GM08714 (cell line): ENCODE results near the gene KICS2.
A peak's percentile ranks its signal among the peaks of the same experiment; 100 is the strongest.
"Not testable (repeated sequence)": the region's sequence is repeated elsewhere in the genome, so short reads cannot be mapped to it uniquely, and the experiment has no call there.

ENCODE experiments used
- H3K4me3 ChIP-seq: fragments of 200-500 bp; sonication (Bioruptor generic); 2 replicates; pipeline ENCODE4 v1.5.1; 2014; ENCODE audit warnings: mild to moderate bottlenecking, low read length, inconsistent platforms
- ZNF274 ChIP-seq: IDR thresholded peaks from 2 replicates; pipeline ENCODE4 v1.6.1; 2012; ENCODE audit warnings: mild to moderate bottlenecking, low read depth, low read length

Gene KICS2

GRCh38 chr12:64229240-64229639 is 7.1 kb upstream of the KICS2 start:
- H3K4me3 ChIP-seq: no peak overlapping the region
- no peak for TF ChIP-seq ZNF274

- no peak overlapping the region for H3K4me3 ChIP-seq
- no peak for TF ChIP-seq ZNF274
Measured at GRCh38 chr12:64225626-64226025, 3.5 kb upstream of the KICS2 start.

GRCh38 chr12:64221651-64222008 is 466 bp downstream of the KICS2 start:
- TF ChIP-seq ZNF274: no peak
- peak overlapping the region; percentile 80 for H3K4me3 ChIP-seq

GRCh38 chr12:64220046-64220445 is 2.0 kb downstream of the KICS2 start:
- H3K4me3 ChIP-seq: no peak overlapping the region
- no peak for TF ChIP-seq ZNF274

GRCh38 chr12:64219145-64219544 is 3.0 kb downstream of the KICS2 start:
- TF ChIP-seq ZNF274: no peak
- no peak overlapping the region; the same call in 1 of the 2 replicates for H3K4me3 ChIP-seq

- no peak overlapping the region for H3K4me3 ChIP-seq
- TF ChIP-seq ZNF274: no peak
Measured at GRCh38 chr12:64218597-64218996, 3.5 kb downstream of the KICS2 start.

GRCh38 chr12:64217643-64218042 is 4.5 kb downstream of the KICS2 start:
- H3K4me3 ChIP-seq: not testable (repeated sequence)

GRCh38 chr12:64216239-64216638 is 5.9 kb downstream of the KICS2 start:
- TF ChIP-seq ZNF274: no peak

GRCh38 chr12:64212119-64212746 is 9.9 kb downstream of the KICS2 start:
- no peak for TF ChIP-seq ZNF274

More at GRCh38 chr12:64216239-64216638, 5.9 kb downstream of the KICS2 start:
- H3K4me3 ChIP-seq: no peak overlapping the region

GRCh38 chr12:64207453-64207852 is 14.6 kb downstream of the KICS2 start:
- H3K4me3 ChIP-seq: no peak overlapping the region
- TF ChIP-seq ZNF274: no peak

More at GRCh38 chr12:64212119-64212746, 9.9 kb downstream of the KICS2 start:
- no peak overlapping the region for H3K4me3 ChIP-seq

- no peak for TF ChIP-seq ZNF274
- H3K4me3 ChIP-seq: no peak overlapping the region
Measured at GRCh38 chr12:64205542-64205941, 16.6 kb downstream of the KICS2 start.

- no peak for TF ChIP-seq ZNF274
- no peak overlapping the region for H3K4me3 ChIP-seq
Measured at GRCh38 chr12:64203775-64204174, 18.3 kb downstream of the KICS2 start.

- H3K4me3 ChIP-seq: no peak overlapping the region
- TF ChIP-seq ZNF274: no peak
Measured at GRCh38 chr12:64203036-64203435, 19.1 kb downstream of the KICS2 start.

GRCh38 chr12:64195841-64196240 is 26.3 kb downstream of the KICS2 start:
- H3K4me3 ChIP-seq: not testable (repeated sequence)

GRCh38 chr12:64194333-64195149 is 27.6 kb downstream of the KICS2 start:
- no peak overlapping the region for H3K4me3 ChIP-seq
- no peak for TF ChIP-seq ZNF274
